GM18951 (cell line): ENCODE data around the gene HP1BP3.
"Not testable (repeated sequence)": the region's sequence is repeated elsewhere in the genome, so short reads cannot be mapped to it uniquely, and the experiment has no call there.

Experiments used
- POLR2A ChIP-seq: IDR thresholded peaks from 4 replicates; pipeline ENCODE4 v1.6.1; 2011; ENCODE audit warnings: mild to moderate bottlenecking; ENCODE audit not compliant: insufficient read length, insufficient read depth; ENCODE audit errors: extremely low read depth
- in situ Hi-C: fragments of 300-500 bp; cut with MboI; formaldehyde crosslinking; loops from one replicate; pipeline ENCODE4 v1.12.0; 2022; ENCODE audit warnings: low sequenced_read_pairs, mixed read lengths, inconsistent platforms; ENCODE audit not compliant: unreplicated experiment

HP1BP3 gene

GRCh38 chr1:20726932-20727745, 60.0 kb downstream of the HP1BP3 start:
- in situ Hi-C loops: no loop called here
- TF ChIP-seq POLR2A: no peak

GRCh38 chr1:20726118-20726911, 60.8 kb downstream of the HP1BP3 start:
- no peak for TF ChIP-seq POLR2A
- in situ Hi-C loops: no loop called here

- in situ Hi-C loops: no loop called here
- TF ChIP-seq POLR2A: no peak
Observed at GRCh38 chr1:20725189-20726117, 61.7 kb downstream of the HP1BP3 start.

DNA sequence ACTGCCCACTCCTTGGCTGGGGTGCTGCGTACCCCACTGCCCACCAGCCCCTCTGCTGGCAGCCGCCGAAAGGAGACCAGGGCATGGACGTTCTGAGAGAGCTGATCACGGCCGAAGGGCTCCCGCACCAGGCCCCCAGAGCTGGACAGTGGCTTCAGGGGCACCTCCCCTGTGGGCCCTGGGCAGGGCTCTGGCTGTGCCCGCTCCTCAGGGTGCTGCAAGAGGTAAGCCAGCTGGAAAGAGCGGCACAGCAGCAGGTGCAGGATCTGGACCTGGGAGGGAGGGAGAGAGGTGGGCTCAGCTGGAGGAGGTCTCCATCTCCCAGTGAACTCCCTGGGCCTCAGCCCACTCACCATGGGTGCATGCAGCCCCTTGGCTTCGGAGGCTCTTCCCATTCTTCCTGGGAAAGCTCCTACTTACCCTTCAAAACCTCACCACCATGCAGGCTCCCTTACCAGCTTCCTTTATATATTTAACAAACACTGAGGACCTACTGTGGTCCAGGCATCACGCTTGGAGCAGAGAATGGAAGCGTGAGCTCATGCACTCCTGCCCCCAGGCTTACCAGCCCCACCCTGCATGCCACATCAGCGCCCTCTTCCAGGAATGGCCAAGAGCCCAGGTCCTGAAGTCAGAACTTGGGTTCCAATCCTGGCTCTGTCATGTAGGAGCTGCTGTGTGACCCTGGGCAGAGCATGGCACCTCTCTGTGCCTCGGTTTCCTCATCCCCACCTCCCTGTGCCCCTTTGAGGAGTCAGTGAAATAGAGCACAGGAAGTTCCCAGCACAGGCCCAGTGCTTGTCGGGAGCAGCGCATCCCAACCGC, 62.5 kb downstream of the HP1BP3 start:
- no peak for TF ChIP-seq POLR2A
- in situ Hi-C loops: no loop called here

- TF ChIP-seq POLR2A: no peak
- in situ Hi-C loops: no loop called here
Observed at GRCh38 chr1:20723537-20724363, 63.4 kb downstream of the HP1BP3 start.

DNA sequence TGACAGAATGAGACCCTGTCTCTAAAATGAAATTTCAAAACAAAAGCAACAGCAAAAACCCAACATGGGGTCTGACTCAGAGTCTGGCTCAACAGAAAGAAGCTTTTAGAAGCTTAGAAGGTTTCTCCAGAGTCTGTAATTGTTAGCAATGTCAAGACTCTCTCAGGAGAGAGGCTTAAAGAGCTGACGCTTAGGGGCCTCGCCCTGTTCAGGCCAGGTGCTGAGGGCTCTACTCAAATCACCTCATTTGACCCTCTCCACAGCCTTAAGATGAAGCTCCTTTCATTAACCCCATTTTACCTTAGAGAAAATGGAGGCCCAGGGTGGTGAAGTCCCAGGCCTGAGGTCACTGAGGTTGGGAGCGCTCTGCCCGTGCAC, 64.0 kb downstream of the HP1BP3 start:
- in situ Hi-C loops: no loop called here
- TF ChIP-seq POLR2A: no peak

DNA sequence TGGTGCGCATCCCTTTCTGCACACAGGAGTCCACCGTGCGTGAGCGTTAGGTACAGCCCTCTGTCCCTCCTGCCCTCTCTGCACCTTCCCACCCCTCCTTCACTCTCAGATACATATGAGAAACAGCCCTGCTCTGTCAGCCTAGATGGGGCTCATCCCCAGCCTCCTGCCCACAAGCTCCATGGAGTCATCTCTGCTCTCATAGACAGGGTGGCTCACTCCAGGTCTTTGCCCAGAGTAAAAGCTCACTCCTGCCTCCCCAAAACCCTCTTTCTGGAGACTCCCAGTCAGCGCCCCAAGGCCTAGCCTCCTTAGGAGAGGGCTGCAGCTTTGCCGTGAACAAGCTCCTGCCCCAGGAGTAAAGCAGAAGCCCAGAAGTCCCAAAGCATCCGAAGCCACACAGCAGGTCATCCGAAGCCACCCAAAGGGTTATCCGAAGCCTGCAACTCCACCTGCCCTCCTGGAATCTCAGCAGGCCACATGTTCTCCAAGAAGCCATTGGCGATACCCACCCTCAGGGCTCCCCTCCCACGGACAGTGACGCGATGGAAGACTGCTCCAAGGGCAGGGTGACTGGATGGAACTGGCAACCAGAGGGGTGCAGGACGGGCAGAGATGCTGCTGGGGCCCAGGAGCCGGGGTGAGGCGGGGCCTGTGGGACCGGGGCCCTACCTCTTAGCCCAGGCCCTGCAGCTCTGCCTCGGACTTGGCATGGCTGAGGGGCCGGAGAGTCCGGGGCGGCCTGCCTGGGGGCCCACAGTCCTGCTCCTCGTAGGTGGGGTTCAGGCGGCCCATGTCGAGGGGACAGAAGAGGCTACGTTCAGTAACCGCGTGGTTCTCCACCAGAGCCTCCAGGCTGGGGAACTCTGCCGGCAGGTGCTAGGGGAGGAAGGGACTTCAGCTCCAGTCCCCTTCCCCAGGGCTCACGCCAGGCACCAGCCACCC, 65.7 kb downstream of the HP1BP3 start:
- TF ChIP-seq POLR2A: no peak
- in situ Hi-C loops: no loop called here

GRCh38 chr1:20720631-20721091, 66.4 kb downstream of the HP1BP3 start:
- in situ Hi-C loops: no loop called here
- TF ChIP-seq POLR2A: no peak

GRCh38 chr1:20719871-20720620, 67.1 kb downstream of the HP1BP3 start:
- TF ChIP-seq POLR2A: no peak
- in situ Hi-C loops: no loop called here

DNA sequence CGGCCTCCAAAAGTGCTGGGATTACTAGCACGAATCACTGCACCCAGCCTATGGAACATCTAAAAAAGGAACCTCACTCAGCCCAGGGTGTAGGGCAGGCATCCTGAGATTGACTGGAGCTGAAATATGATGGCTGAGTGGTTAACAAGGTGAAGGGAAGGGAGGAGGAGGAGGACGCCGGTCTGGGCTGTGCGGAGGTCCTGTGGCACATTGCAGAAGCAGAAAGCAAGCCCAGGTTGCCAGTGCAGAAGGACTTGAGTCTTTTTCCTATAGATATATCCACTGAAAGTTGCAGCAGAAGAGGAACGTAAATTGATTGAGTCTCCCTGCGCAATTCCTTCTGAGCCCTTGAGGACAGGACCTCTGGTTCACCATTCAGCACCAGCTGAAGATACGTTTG, 67.8 kb downstream of the HP1BP3 start:
- in situ Hi-C loops: no loop called here
- TF ChIP-seq POLR2A: no peak

DNA sequence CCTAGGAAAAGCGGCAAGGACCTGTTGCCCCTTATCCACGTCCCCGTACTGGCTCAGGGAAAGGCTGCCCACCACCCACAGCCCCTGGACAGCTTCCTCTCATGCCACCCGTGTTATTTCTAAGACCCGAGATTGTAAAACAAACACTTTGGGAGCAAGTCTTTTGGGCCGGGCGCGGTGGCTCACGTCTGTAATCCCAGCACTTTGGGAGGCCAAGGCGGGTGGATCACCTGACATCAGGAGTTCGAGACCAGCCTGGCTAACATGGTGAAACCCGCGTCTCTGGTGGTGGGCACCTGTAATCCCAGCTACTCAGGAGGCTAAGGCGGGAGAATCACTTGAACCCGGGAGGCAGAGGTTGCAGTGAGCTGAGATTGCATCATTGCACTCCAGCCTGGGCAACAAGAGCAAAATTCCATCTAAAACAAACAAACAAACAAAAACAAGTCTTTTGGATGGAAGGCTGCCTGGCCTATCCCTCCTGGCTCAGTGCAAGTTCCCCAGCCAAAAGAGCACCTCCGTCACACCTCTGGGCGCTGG, 68.7 kb downstream of the HP1BP3 start:
- in situ Hi-C loops: not testable (repeated sequence)
